ENCODE results near the gene CD1D.
"Not testable (repeated sequence)": the region's sequence is repeated elsewhere in the genome, so short reads cannot be mapped to it uniquely, and the experiment has no call there.

Gene CD1D

GRCh38 chr1:158180741-158181576 is at the start of gene CD1D:
Gene CD1D (plus strand): TSS chr1:158180895. CDS start chr1:158181102, 207 bp downstream.
- DNase-seq = peak; percentile 60

DNA sequence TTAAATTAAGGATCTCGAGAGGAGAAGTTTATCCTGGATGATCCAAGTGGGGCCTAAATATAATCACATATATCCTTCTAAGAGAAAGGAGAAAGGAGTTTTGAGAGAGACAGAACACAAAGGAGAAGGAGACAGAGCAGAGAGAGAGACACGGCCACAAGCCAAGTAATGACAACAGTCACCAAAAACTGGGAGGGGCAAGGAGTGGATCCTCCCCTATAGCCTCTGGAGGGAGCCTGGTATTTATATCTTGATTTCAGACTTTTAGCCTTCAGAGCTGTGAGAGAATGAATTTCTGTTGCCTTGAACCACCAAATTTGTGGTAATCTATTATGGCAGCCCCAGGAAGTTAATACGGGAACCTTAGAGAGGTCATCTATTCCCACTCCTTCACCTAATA is 49.5 kb upstream of the CD1D start:
- peak; percentile 47 for DNase-seq

DNA sequence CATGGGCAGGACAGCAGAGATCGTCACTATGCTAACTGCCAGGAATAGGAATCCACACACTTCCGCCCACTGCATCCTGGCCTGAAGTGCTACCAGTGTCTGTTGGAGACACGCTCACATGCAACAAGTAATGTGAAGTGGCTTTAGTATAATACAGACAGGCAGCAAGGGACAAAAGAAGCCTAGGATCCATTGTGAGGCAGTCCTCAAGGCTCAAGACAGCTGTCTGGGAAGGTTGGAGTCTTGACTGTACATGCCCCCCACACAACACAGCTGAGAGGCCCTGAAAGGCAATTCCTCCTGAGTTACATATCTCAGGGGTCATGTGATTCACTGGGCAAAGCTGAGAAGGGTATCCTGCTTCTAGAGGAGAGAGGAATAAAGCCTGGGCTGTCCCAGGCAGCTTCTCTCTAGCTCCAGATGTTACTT is 39.9 kb upstream of the CD1D start:
- DNase-seq = no peak

GRCh38 chr1:158145173-158145719 is 35.4 kb upstream of the CD1D start:
- DNase-seq = no peak

DNA sequence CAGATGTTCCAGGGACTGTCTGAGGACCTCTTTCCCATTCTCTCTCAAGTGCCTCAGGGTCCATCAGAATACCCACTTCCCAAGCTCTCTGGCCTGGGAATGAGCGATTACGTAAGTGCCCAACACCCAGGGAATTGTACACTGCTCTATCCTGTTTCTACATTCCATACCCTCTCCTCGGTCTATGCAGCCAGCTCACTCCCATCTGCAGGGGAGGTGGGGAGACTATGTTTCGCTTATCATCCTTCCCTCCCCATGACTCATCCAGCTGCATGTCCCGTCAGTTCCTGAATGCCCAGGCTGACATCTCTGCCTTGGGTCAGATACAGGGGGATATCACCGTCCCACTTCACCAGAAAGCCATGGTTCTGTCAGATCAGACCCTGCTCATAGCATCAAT is 34.5 kb upstream of the CD1D start:
- no peak for DNase-seq

GRCh38 chr1:158146739-158147138 is 34.0 kb upstream of the CD1D start:
- no peak for DNase-seq

DNA sequence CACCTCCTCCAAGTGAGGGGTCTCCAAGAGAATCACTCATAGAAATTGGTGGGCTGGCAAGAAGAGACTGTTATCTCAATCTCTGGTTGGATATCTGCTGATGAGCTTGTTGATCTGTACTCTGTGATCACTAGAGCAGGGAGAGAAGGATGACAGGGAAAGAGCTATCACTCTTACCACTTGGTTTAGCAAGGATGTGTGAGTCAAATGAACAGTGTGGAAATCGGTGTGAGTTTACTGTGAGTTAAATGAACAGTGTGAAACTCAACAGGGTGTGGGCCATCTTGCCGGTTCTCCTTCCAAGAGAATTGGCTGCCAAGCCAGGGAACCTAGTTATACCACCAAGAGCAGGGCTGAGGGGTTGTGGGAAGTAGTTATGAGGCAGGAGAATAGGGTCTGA is 33.3 kb upstream of the CD1D start:
- no peak for DNase-seq

- no peak for DNase-seq
Observed at GRCh38 chr1:158147869-158148268, 32.8 kb upstream of the CD1D start.

DNA sequence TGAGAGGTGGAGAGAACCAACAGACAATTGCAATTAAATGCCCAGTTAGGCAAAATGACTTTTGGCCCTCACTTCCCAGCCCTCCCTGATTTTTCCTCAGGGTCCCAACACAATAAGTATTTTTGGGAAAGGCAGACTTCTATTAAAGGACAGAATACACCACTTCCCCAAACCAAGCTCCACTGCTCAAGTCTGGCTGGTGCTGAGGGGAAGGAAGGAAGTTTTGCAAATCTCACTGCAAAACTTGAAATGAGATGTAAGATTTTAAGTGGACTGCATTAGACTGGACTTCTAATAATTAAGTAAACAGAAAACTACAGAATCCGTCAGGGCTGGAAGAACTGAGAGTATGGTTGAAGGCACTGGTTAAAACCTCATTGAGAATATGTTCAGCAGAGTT is 32.2 kb upstream of the CD1D start:
- DNase-seq = peak; percentile 16

GRCh38 chr1:158149175-158149574 is 31.5 kb upstream of the CD1D start:
- no peak for DNase-seq

- DNase-seq = peak; percentile 97
Observed at GRCh38 chr1:158149577-158150269, 31.0 kb upstream of the CD1D start.

- DNase-seq = no peak
Observed at GRCh38 chr1:158150523-158150922, 30.2 kb upstream of the CD1D start.

GRCh38 chr1:158153179-158153578 is 27.5 kb upstream of the CD1D start:
- DNase-seq = no peak

DNA sequence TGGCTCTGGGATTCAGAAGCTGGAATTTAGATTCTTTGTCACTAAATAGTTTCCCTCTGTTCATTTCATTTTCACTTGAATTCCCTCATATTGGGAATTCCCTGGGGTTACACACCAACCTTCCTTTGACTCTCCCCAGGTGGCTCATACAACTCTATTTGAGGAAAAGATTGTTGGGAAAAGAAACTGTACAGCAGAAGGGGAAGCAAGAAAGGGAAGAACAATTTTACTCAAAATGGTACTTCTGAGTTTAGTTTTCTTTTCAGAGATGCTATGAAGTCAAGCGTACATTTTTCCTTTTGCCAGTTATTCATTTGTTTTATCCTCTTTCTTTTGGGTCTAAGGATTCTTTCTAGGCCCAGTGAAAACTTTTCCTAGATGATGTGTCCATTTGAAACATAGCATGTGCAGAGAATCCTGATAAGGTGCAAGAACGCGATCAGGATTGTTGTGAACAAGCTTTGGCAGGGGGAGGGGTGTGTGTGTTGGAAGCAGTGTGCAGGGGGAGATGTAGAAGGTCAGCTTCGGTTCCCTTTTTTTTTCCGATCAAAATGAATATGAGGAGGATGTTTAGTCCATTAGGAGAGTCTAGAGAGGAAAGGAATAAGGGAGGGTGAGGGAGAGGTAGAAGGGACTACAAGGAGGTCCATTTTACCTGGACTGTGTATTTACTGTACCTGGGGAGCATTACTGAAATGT is 26.8 kb upstream of the CD1D start:
- no peak for DNase-seq

DNA sequence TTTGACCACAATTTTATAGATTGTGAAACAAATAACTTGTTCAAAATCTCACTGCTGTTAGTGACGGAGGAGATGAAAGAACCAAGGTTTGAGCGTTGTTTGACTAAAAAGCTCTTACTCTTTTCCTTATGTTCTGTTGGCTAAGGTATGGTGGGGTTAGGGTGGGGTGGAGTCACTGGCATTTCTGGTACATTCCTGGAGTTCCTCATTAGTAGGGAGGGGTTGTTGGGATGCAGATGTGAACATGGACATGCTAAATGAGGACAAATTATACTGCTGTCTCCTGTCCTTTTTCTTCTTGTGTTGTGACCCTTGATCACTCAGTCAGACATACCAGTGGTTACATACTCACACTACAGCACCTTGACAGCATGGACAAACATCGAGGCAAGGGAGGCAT is 26.2 kb upstream of the CD1D start:
- DNase-seq = no peak

GRCh38 chr1:158155673-158156072 is 25.0 kb upstream of the CD1D start:
- peak; percentile 95 for DNase-seq

- DNase-seq = no peak
Observed at GRCh38 chr1:158159597-158159996, 21.1 kb upstream of the CD1D start.

GRCh38 chr1:158161446-158161845 is 19.2 kb upstream of the CD1D start:
- DNase-seq = no peak

DNA sequence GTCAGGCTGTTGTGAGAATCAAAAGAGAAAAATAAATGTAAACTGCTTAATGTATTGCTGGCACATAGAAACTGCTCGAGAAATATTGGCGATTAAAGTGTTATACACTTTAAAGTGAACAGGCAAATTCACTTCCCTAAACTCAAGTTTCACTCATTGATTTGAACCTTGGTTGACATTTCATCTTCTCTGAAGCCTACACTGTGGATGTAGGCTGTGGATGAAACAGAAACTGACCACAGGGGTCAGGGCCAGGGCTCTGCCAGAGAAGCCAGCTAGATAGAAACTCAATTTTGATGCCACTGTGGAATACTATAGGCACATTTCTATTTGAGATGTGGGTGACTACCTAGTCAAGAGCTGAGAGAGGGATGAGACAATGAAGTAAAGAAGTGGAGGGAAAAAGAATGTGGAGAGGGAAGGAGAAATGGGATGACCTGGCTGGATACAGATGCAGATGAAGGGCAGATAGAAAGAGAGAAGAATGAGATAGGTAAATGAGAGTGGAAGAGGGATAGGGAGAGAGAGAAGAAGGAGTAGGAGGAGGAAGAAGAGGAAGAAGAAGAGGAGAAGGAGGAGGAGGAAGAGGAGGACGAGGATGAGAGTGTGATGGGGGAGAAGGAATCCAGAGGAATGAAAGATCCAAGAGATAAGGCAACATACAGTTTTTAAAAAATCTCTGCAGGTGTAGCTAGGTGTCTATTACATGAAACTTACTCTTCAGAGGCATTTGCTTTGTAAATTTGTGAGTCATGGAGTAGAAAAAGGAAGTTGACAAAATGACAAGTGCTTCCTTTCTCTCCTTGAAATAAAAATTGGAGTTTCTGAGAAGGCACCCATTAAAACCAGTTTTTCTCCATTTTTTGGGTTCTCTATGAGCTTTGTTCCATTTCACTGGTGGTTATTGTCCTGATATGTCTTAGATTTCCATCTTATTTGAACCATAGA is 17.4 kb upstream of the CD1D start:
- no peak for DNase-seq

- DNase-seq = no peak
Observed at GRCh38 chr1:158169105-158169504, 11.6 kb upstream of the CD1D start.

- not testable (repeated sequence) for DNase-seq
Observed at GRCh38 chr1:158175915-158176314, 4.8 kb upstream of the CD1D start.

DNA sequence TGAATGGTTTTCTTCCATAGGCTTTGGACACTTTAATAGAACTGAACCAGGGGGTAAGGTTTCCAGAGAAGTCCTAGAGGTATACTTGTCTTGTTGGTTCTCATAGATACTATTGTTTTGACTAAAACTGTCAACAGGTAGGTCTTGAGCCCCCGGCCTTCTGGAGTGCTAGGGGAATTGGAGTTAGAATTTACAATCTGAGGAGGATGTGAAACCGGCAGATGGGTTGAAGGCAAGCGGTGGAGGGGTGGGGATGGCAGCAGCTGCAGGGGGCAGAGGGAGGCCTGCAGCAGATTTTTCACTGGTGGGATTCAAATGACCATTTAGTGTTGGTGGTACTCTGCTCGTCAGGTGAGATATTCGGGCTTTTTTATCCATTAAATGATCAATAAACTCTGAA is 4.3 kb upstream of the CD1D start:
- no peak for DNase-seq

Data from hematopoietic multipotent progenitor cell treated with erythropoietin and hydrocortisone succinate and interleukin-3 and kit ligand, for 4 days (in vitro differentiated cells).